Esophagus squamous epithelium (tissue), 4 donors: ENCODE data around the gene DMRT1.

Experiments used
- POLR2A ChIP-seq, 4 donors: fragments of 450-650 bp; IDR thresholded peaks; one replicate each; pipeline ENCODE4 v1.6.1; 2017; ENCODE audit warnings: antibody characterized with exemption in 4 of 4, mild to moderate bottlenecking in 4 of 4, moderate library complexity in 3 of 4
- TF ChIP-seq, protein P1 (sequence below), 6 experiments: fragments of 450-650 bp in 4 of 6; fragments of 200-600 bp in 2 of 6; sonication (generic) in 2 of 6; IDR thresholded peaks; one replicate each; pipeline ENCODE4 v1.5.1; 2016 to 2019; ENCODE audit warnings: antibody characterized with exemption in 6 of 6, mild to moderate bottlenecking in 4 of 6, moderate library complexity in 4 of 6

DNA sequence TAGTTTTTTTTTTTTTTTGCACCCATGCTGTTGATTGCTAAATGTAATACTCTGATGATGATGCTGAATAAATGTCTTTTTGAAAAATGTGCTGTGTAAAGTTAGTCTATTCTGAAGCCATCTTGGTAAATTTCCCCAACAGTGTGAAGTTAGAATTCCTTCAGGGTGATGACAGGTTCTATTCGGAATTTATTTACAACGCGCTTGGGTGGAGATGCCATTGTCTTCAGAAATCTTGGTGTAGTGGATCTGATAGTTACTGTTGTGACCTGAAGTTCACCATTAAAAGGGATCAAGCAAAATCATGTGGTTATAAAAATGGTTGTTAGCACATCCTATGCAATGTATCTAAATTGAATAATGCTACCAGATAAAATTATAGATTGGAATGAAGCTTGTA, 36.3 kb upstream of the DMRT1 start:
- TF ChIP-seq, protein P1, sequence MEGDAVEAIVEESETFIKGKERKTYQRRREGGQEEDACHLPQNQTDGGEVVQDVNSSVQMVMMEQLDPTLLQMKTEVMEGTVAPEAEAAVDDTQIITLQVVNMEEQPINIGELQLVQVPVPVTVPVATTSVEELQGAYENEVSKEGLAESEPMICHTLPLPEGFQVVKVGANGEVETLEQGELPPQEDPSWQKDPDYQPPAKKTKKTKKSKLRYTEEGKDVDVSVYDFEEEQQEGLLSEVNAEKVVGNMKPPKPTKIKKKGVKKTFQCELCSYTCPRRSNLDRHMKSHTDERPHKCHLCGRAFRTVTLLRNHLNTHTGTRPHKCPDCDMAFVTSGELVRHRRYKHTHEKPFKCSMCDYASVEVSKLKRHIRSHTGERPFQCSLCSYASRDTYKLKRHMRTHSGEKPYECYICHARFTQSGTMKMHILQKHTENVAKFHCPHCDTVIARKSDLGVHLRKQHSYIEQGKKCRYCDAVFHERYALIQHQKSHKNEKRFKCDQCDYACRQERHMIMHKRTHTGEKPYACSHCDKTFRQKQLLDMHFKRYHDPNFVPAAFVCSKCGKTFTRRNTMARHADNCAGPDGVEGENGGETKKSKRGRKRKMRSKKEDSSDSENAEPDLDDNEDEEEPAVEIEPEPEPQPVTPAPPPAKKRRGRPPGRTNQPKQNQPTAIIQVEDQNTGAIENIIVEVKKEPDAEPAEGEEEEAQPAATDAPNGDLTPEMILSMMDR (IDR thresholded peaks at IDR 0.05), result no peak
- TF ChIP-seq POLR2A (IDR thresholded peaks at IDR 0.05), result no peak
